Caki2 (cell line): ENCODE data around the gene VWA1. TPM values are rescaled to one million over a fixed set of nuclear protein-coding genes. Genes with fewer than 3 reads are reported as not detected.
"Not testable (repeated sequence)": the region's sequence is repeated elsewhere in the genome, so short reads cannot be mapped to it uniquely, and the experiment has no call there.

Source experiments
- DNase-seq: peaks from one replicate; pipeline ENCODE4 v3.0.0-alpha.2; 2015; ENCODE audit warnings: low read depth
- in situ Hi-C: cut with HindIII; loops from 2 replicates; pipeline ENCODE4 v1.10.0; 2016; ENCODE audit warnings: low sequenced_read_pairs, low pct_unique_long_range_greater_than_20kb, mixed read lengths
- total RNA-seq: library from RNA; depleted of rRNA; stranded (reverse); fragments of >200 nt; shearing (Covaris generic); gene quantifications from 2 replicates; pipeline ENCODE4 v1.2.3, GENCODE V29; 2014; ENCODE audit warnings: low replicate concordance

The VWA1 gene
- total RNA-seq, 1 experiment from 2014 or later = 47.0 TPM

DNA sequence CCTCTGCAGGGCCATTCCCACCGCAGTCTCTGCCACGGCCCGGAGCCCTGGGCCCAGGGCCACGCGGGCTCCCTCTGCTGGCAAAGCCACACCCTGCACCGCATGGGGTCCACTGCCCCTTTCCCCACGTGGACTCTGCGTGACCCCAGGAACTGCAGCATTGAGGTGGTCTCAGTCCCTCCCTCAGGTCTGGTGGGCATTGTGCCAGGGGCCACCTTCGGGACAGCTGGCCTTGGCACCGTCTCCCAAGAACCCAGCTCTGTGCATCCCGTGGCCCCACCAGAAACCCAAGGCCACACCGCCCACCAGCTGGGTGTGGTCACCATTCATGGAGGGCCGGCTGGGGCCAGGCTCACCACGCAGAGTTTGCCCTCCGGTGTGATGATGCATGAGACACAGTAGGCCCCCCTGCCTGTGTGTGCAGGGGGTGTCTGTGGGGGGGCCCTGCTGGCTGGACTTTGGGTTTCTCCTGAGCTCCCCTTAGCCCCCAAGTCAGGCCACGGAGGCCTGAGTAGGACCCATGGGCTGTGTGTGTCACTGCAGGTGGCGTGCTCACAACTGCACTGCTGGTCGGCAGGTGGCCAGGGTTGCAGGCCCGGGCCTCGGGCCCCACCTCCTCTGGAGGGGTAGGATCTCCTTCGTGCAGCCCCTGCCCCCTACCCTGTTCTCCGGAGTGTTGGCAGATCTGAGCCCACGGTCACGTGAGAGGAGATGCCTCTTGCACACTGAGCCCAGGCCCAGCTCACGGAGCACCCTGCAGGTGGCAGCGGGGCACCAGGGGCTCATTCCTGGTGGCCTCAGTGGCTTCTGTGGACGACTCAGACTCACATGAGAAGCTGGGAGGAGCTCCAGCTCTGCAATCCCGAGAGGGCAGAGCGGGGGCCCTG, 5.8 kb downstream of the VWA1 start:
- in situ Hi-C loops = no loop called here
- peak; percentile 32 for DNase-seq

- in situ Hi-C loops = no loop called here
- DNase-seq = no peak
Observed at GRCh38 chr1:1442069-1442770, 6.7 kb downstream of the VWA1 start.

GRCh38 chr1:1446631-1447030, 11.1 kb downstream of the VWA1 start:
- in situ Hi-C loops, DNase-seq: not testable (repeated sequence)

- in situ Hi-C loops = no loop called here
- DNase-seq = no peak
Observed at GRCh38 chr1:1449099-1449739, 13.7 kb downstream of the VWA1 start, which contains the start of gene ATAD3C. ATAD3C (plus strand) TSS chr1:1449689; CDS start chr1:1450684, 995 bp downstream.

DNA sequence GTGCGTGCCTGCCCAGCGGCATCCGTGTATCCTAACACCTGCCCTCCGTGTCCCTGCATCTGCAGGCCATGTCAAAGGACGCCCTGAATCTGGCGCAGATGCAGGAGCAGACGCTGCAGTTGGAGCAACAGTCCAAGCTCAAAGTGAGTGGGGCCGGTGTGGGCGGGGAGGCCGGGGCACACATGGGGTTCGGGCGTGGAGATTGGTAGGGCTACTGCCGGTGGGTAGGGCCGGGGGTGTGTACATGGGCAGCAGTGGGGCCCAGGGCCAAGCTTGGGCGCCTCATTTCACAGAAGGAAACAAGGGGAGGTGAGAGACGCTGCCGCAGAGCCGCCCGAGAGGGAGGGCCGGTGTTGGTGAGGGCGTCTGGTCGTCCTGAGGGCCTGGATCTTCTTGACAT, 15.1 kb downstream of the VWA1 start:
- DNase-seq = not testable (repeated sequence)

DNA sequence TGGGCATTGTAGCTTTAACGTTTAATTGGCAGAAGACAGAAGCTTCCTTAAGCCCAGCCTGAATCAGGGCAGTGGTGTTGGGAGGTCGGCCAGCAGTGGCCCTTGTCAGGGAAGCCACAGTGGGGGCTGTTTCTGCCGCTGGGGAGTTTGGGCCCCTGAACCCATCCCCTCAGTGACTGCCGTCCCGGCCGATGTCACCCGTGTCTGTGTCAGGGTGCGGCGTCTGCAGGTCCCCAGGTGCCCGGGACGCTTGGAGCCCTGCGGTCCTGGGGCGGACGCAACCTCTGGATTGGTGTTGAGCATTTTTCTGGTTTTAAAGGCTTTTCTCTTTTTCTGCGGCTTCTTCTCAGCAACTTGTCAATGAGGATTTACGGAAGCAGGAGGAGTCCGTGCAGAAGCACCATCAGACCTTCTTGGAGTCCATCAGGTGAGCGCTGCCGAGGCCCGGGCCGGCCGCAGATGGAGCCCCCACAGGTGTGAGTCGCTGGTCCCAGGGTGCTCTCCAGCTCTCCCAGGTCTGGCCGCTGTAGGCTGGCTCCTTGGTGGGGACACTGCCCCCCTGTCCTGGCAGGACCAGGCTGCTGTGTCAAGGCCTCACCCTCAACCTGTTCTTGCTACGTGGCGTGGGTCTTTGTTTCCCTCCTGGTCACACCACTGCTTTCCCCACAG, 16.3 kb downstream of the VWA1 start:
- in situ Hi-C loops = no loop called here
- DNase-seq = no peak

More for the DNA sequence above, 15.1 kb downstream of the VWA1 start:
- in situ Hi-C loops = not testable (repeated sequence)

- DNase-seq, in situ Hi-C loops: not testable (repeated sequence)
Observed at GRCh38 chr1:1452365-1452739, 16.9 kb downstream of the VWA1 start.

- DNase-seq = no peak
- in situ Hi-C loops = no loop called here
Observed at GRCh38 chr1:1452882-1453281, 17.4 kb downstream of the VWA1 start.

DNA sequence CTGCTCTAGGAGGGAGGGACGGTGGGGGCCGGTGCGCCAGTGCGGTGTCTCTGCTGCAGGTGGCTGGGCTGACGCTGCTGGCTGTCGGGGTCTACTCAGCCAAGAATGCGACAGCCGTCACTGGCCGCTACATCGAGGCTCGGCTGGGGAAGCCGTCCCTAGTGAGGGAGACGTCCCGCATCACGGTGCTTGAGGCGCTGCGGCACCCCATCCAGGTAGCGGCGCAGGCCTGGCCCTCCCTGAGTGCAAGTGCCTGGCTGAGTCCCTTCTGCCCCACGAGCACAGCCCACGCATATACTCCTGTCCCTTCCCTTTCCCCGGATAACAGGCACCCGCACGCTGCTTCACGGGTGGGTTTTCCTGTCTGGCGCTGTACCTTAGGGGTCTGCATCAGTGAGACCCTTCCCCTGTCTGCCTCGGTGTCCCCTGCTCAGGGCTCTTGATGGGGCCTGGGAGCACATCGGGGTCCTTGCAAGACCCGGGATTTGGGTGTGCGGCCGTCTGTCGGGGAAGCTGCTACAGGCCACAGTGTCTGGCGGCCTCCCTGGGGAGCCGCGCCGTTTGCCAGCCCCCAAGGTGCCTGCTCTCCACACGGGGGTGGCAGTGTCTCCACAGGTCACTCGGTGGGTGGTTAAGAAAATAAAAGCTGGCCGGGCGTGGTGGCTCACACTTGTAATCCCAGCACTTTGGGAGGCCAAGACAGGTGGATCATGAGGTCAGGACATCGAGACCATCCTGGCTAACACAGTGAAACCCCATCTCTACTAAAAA, 19.0 kb downstream of the VWA1 start:
- in situ Hi-C loops, DNase-seq: not testable (repeated sequence)

DNA sequence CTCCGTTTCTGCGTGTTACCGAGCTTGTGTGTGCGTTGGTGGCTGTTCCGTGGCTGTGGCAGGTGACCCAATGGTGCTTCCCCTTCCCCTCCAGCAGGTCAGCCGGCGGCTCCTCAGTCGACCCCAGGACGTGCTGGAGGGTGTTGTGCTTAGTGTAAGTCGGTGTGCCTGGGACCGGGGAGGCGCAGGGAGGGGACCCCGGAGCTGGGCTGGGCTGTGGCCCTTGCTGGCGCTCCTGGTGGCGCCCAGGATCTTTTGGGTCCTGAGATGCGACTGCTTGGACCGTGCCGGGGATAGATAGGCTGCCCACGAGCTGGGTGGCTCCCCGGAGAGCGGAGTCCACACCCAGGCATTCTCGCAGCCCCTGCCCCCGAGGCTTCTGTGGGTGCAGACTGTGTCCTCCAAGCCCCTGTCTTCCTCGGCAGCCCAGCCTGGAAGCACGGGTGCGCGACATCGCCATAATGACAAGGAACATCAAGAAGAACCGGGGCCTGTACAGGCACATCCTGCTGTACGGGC, 19.9 kb downstream of the VWA1 start:
- no peak for DNase-seq
- in situ Hi-C loops = no loop called here

GRCh38 chr1:1455934-1456333, 20.4 kb downstream of the VWA1 start:
- DNase-seq, in situ Hi-C loops: not testable (repeated sequence)

DNA sequence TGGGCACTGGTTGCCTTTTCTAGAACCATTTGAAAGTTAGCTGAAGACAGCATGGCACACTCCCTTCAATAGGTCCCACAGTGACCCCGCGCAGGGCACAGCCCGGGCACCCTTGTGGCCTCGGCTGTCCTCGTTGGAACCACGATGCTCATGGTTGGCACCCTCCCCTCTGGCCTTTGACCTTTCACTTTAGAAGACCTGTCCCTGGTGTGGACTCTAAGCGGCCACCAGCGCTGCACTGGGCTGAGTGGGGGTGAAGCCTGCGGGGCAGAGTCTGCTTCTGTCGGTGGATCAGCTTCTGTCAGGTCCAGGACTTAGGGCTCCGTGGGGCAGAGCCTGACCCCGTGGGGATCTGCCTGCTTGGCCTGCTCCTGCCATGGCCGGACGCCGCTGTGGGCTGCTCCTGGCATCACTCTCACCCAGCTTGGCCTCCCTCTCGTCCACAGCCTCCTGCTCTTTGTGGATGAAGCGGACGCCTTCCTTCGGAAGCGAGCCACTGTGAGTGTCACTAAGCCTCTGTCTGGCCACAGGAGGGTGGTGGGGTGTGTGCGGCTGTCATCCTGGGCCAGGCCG, 21.3 kb downstream of the VWA1 start:
- in situ Hi-C loops, DNase-seq: not testable (repeated sequence)

DNA sequence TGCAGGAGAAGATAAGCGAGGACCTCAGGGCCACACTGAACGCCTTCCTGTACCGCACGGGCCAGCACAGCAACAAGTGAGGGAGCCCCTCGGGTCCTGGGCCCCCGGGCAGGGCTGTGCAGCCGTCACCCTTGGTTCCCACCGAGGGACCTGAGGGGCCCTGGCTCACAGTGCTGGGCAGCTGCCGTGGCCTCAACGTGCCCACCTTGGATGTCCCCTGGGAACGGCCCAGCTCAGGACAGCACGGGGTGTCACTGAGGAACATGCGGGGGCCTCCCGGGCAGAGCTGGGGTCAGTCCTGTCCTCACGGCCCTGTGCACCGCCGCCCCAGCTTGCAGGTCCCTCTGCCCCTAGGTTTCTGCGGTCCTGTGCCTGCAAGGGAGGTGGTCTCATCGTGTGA, 23.7 kb downstream of the VWA1 start:
- in situ Hi-C loops, DNase-seq: not testable (repeated sequence)

- DNase-seq, in situ Hi-C loops: not testable (repeated sequence)
Observed at GRCh38 chr1:1459711-1460110, 24.2 kb downstream of the VWA1 start.

DNA sequence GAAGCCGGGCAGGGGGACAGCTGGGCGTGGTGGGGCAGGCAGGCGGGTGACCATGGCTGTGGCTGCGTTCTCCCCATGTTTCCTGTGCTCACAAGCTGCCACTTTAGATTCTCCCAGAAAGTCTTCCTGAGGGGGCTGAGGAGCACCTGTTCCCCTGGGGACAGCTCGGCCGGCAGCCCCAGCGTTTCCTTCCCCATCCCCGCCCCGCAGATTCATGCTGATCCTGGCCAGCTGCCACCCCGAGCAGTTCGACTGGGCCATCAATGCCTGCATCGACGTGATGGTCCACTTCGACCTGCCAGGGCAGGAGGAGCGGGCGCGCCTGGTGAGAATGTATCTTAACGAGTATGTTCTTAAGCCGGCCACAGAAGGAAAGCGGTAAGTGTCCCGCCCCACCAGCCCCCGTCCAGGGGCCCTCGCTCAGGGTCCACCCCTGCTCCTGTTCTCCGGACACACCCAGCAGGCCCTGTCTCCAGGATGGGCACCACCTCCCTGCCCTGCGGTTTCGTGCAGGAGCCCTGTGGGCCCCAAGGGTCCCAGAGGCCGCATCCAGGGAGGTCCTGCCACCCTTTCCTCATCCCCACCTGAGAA, 25.1 kb downstream of the VWA1 start:
- DNase-seq = no peak
- in situ Hi-C loops = no loop called here

DNA sequence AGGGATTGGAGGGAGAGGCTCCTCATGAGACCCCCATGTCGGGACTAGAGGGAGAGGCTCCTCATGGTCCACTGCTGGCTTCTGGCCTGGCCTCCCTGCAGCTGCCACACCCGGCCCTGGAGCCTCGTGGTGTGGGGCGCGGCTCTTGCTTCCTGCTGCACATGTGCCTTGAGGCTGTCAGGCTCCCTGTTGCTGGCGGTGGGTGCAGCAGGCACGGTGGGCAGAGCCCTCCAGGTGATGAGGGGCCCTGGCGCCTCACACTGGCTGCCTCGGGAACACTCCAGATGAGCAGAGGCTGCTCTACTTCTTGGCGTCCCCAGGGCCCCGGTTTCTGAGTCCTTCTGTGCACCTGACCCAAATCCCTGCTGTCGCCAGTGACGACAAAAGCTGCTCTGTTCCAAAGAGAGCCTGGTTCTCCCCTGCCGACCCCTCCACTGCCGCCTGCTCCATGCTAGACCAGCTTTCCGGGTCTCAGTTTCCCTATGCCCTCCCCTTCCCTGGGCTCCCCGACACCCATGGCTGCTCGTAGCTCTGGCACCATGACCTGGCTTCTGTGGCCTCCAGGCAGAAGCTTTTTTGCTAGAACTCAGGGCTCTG, 26.3 kb downstream of the VWA1 start:
- no peak for DNase-seq
- in situ Hi-C loops = no loop called here
